ENCODE data around the gene NDRG3. TPM values are rescaled to one million over a fixed set of nuclear protein-coding genes. Genes with fewer than 3 reads are reported as not detected.
"Not testable (repeated sequence)": the region's sequence is repeated elsewhere in the genome, so short reads cannot be mapped to it uniquely, and the experiment has no call there.

NDRG3 gene
- total RNA-seq, 1 experiment from 2014 or later = 23.6 TPM

DNA sequence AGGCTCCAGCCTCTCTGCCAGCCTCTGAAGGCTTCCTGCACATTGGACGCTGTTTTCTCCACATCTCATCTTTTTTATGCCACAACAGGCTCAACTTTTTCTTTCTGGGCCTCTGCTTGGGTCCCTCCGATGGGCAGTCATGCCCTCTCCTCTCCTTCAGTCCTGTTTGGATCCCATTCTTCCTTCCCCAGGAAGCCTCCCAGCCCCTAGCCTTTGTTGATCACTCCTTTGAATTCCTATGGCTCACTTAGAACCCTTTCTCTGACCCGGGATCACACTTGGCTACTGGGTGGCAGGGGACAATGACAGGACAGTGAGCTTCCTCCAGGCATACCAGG is 104.4 kb downstream of the NDRG3 start:
- H3K4me3 Mint-ChIP-seq = no peak overlapping the region
- Histone ChIP-seq H3T11ph (ENCODE audit: low read length) (no peak overlapping the region), H3K18ac (ENCODE audit: insufficient read length, low read depth, low read length) (no peak overlapping the region), H3K4me2 (ENCODE audit: insufficient read depth, insufficient read length, low read length) (no peak overlapping the region), H2BK15ac (ENCODE audit: low read depth, low read length) (no peak overlapping the region), H3K9me3 (ENCODE audit: control insufficient read depth, low read depth, low read length) (no peaks in the 10 kb centered on the region), H3K23ac (ENCODE audit: insufficient read length, low read depth, low read length) (no peak overlapping the region), H2AK5ac (ENCODE audit: insufficient read length, low read length) (no peak overlapping the region), H2AFZ (ENCODE audit: low read length) (no peak overlapping the region), H3K23me2 (ENCODE audit: insufficient read length, low read depth, low read length, poor library complexity, severe bottlenecking) (no peaks in the 10 kb centered on the region), H3K14ac (ENCODE audit: insufficient read depth, low read length) (no peak overlapping the region), H4K91ac (ENCODE audit: insufficient read length, low read depth, low read length) (no peak overlapping the region), H4K20me1 (ENCODE audit: control insufficient read depth, insufficient read depth, insufficient read length) (no peaks in the 10 kb centered on the region), H3K79me1 (ENCODE audit: insufficient read depth, low read depth, low read length, poor library complexity, severe bottlenecking) (no peaks in the 10 kb centered on the region), H3K27ac (ENCODE audit: insufficient read length, low read depth, low read length) (no peak overlapping the region), H3K79me2 (ENCODE audit: insufficient read depth, low read length) (no peaks in the 10 kb centered on the region), H2BK20ac (ENCODE audit: low read depth, low read length, poor library complexity, severe bottlenecking) (no peak overlapping the region), H4K5ac (ENCODE audit: insufficient read length, low read depth, low read length) (no peak overlapping the region), H3K27me3 (ENCODE audit: insufficient read depth, low read length) (no peaks in the 10 kb centered on the region), H3K4me1 (ENCODE audit: insufficient read depth, low read length) (peaks cover 8% of the 10 kb centered on the region; the same call in 1 of the 2 replicates), H2BK12ac (ENCODE audit: insufficient read length, low read depth, low read length) (no peak overlapping the region), H4K8ac (replicated peaks; ENCODE audit: insufficient read length, low read depth, low read length) (no peak overlapping the region), H2BK120ac (ENCODE audit: low read depth, low read length, poor library complexity, severe bottlenecking) (no peak overlapping the region), H3K56ac (ENCODE audit: insufficient read length, low read depth, low read length) (no peak overlapping the region), H3K9ac (ENCODE audit: extremely low read depth, insufficient read length, low read length) (no peak overlapping the region), H3K4ac (ENCODE audit: low read depth, low read length) (no peak overlapping the region), H2BK5ac (ENCODE audit: insufficient read length, low read length) (no peak overlapping the region)
- no CpG with 5 or more reads among the region's 3 CpGs for WGBS (ENCODE audit: extremely low coverage, insufficient read length, low lambda C conversion rate)
- peaks cover 21 to 24% of the 10 kb centered on the region in 2 experiments for H3K4me1 Mint-ChIP-seq
- no peaks in the 10 kb centered on the region; the same call in 1 of the 2 replicates for H3K27me3 Mint-ChIP-seq (ENCODE audit: low read depth)
- H3K27ac Mint-ChIP-seq = peak overlapping the region in 2 of 3 experiments; percentile 8 to 9; a peak in 1 of 7 replicates
- DNase-seq = no peak
- H3K36me3 Mint-ChIP-seq (ENCODE audit: insufficient read depth in 1 of 3, low read depth in 3 of 3) = no peaks in the 10 kb centered on the region
- H3K9me3 Mint-ChIP-seq = no peaks in the 10 kb centered on the region
- TF ChIP-seq CTCF (conservative IDR thresholded peaks at IDR 0.05) = no peak

DNA sequence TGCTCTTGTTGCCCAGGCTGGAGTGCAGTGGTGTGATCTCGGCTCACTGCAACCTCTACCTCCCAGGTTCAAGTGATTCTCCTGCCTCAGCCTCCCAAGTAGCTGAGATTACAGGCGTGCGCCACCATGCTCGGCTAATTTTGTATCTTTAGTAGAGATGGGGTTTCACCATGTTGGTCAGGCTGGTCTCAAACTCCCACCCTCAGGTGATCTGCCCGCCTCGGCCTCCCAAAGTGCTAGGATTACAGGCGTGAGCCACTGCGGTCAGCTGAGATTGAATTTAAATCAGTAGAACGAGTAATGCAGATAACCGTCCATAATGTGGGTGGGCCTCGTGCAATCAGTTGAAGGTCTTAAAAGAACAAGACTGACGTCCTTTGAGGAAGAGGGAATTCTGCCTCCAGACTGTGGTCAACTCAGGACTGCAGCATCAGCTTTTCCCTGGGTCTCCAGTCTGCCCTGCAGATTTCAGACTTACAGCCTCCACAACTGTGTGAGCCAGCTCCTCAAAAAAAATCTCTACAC is 107.0 kb downstream of the NDRG3 start:
- H4K20me1 ChIP-seq (ENCODE audit: control insufficient read depth, insufficient read depth, insufficient read length); H3K79me2 ChIP-seq (ENCODE audit: insufficient read depth, low read length); H3K56ac ChIP-seq (ENCODE audit: insufficient read length, low read depth, low read length); H3K23ac ChIP-seq (ENCODE audit: insufficient read length, low read depth, low read length); H2BK5ac ChIP-seq (ENCODE audit: insufficient read length, low read length); H3K9me3 Mint-ChIP-seq; H3K79me1 ChIP-seq (ENCODE audit: insufficient read depth, low read depth, low read length, poor library complexity, severe bottlenecking); H3K18ac ChIP-seq (ENCODE audit: insufficient read length, low read depth, low read length); H3K4ac ChIP-seq (ENCODE audit: low read depth, low read length); H4K8ac ChIP-seq (replicated peaks; ENCODE audit: insufficient read length, low read depth, low read length); H4K91ac ChIP-seq (ENCODE audit: insufficient read length, low read depth, low read length); H2BK12ac ChIP-seq (ENCODE audit: insufficient read length, low read depth, low read length); H2BK20ac ChIP-seq (ENCODE audit: low read depth, low read length, poor library complexity, severe bottlenecking); H3K23me2 ChIP-seq (ENCODE audit: insufficient read length, low read depth, low read length, poor library complexity, severe bottlenecking); H3K27me3 Mint-ChIP-seq (ENCODE audit: low read depth); H2BK15ac ChIP-seq (ENCODE audit: low read depth, low read length); H3K9me3 ChIP-seq (ENCODE audit: control insufficient read depth, low read depth, low read length); DNase-seq; H3K4me1 ChIP-seq (ENCODE audit: insufficient read depth, low read length); H3K14ac ChIP-seq (ENCODE audit: insufficient read depth, low read length); H3K27ac Mint-ChIP-seq; H3K36me3 Mint-ChIP-seq (ENCODE audit: insufficient read depth in 1 of 3, low read depth in 3 of 3); H3K9ac ChIP-seq (ENCODE audit: extremely low read depth, insufficient read length, low read length); H3K27ac ChIP-seq (ENCODE audit: insufficient read length, low read depth, low read length); H3T11ph ChIP-seq (ENCODE audit: low read length); H3K4me3 Mint-ChIP-seq; H3K27me3 ChIP-seq (ENCODE audit: insufficient read depth, low read length); H4K5ac ChIP-seq (ENCODE audit: insufficient read length, low read depth, low read length); H2BK120ac ChIP-seq (ENCODE audit: low read depth, low read length, poor library complexity, severe bottlenecking); H2AK5ac ChIP-seq (ENCODE audit: insufficient read length, low read length); H2AFZ ChIP-seq (ENCODE audit: low read length); H3K4me2 ChIP-seq (ENCODE audit: insufficient read depth, insufficient read length, low read length): not testable (repeated sequence)
- peaks cover 9 to 12% of the 10 kb centered on the region in 2 experiments for H3K4me1 Mint-ChIP-seq
- WGBS (ENCODE audit: extremely low coverage, insufficient read length, low lambda C conversion rate) = no CpG with 5 or more reads among the region's 12 CpGs
